Liver (tissue), 3 donors: ENCODE data around the gene RAB37.

Experiments
- JUND ChIP-seq, 2 donors: IDR thresholded peaks; 2 replicates each; pipeline ENCODE4 v1.6.1; 2016; ENCODE audit warnings: antibody characterized with exemption in 2 of 2
- RAD21 ChIP-seq, 2 donors: IDR thresholded peaks; 2 replicates each; pipeline ENCODE4 v1.6.1; 2016; ENCODE audit warnings: antibody characterized with exemption in 2 of 2, mild to moderate bottlenecking in 2 of 2
- RXRA ChIP-seq, 2 donors: IDR thresholded peaks; 2 replicates each; pipeline ENCODE4 v1.6.1; 2017 to 2018; ENCODE audit warnings: antibody characterized with exemption in 2 of 2, mild to moderate bottlenecking in 1 of 2
- TAF1 ChIP-seq: conservative IDR thresholded peaks from 2 replicates; pipeline ENCODE4 v1.6.1; 2016; ENCODE audit warnings: antibody characterized with exemption, mild to moderate bottlenecking
- TF ChIP-seq, protein P1 (sequence below): fragments of 150-350 bp; IDR thresholded peaks from 2 replicates; pipeline ENCODE4 v1.5.1; 2017; ENCODE audit warnings: improper control_type of control experiment, low read depth, low read length; ENCODE audit not compliant: missing input control
- donor health status: healthy.
- donor health status: healthy.

DNA sequence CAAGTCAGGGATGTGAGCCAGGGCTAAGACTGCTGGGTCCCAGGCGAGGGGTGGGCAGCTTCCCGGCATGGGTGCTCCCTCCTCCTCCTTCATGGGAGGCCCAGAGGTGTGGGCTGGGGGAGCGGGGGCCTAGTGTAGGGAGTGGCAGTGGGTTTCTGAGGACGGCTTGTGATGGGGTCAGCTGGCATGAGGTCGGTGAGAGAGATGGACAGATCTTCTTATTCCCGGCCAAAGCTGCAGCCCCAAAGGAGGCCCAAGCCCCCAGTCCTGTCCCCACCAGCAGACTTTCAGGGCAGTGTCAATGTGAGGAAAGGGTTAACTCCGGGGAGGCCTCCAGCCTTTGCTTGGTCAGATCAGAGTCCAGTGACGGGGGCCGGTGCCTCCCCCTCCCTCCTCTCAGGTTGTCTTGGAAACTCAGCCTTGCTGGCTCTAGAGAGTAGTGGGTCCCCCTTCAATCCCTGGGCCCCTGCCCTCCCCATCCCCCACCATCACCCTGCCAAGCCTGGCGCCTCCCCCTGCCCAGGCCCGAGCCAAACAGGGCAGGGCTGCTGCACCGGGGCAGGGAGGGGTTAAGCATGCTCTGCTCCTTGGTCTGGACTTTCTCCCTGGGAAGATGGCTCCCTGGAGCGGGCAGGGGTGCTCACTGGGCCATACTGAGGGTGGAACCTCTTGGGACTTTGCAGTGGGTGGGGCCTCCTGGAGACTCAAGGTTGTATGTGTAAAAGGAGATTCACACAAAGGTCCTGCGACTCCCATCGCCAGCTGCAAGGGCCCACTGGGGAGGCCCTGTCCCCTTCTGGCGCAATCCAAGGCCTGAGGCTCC lies 26.7 kb downstream of the RAB37 start:
- TF ChIP-seq, protein P1, sequence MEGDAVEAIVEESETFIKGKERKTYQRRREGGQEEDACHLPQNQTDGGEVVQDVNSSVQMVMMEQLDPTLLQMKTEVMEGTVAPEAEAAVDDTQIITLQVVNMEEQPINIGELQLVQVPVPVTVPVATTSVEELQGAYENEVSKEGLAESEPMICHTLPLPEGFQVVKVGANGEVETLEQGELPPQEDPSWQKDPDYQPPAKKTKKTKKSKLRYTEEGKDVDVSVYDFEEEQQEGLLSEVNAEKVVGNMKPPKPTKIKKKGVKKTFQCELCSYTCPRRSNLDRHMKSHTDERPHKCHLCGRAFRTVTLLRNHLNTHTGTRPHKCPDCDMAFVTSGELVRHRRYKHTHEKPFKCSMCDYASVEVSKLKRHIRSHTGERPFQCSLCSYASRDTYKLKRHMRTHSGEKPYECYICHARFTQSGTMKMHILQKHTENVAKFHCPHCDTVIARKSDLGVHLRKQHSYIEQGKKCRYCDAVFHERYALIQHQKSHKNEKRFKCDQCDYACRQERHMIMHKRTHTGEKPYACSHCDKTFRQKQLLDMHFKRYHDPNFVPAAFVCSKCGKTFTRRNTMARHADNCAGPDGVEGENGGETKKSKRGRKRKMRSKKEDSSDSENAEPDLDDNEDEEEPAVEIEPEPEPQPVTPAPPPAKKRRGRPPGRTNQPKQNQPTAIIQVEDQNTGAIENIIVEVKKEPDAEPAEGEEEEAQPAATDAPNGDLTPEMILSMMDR: no peak
- peak in 1 of 2 donors; percentile 25 for TF ChIP-seq JUND (IDR thresholded peaks at IDR 0.05)
- TF ChIP-seq RAD21 (IDR thresholded peaks at IDR 0.05): no peak
- TF ChIP-seq TAF1: no peak
- TF ChIP-seq RXRA (IDR thresholded peaks at IDR 0.05): peak; percentile 31 to 52
